Brain microvascular endothelial cell (primary cell): ENCODE results near the gene ATP6V0C.
"Not testable (repeated sequence)": the region's sequence is repeated elsewhere in the genome, so short reads cannot be mapped to it uniquely, and the experiment has no call there.

Experiments
- DNase-seq: peaks from one replicate; pipeline ENCODE4 v3.0.0-alpha.2; 2020
- H3K27ac ChIP-seq: fragments of 250-450 bp; sonication (Bioruptor Pico); 2 replicates; pipeline ENCODE4 v1.5.1; 2020; ENCODE audit warnings: mild to moderate bottlenecking, moderate library complexity
- H3K27me3 ChIP-seq: fragments of 250-450 bp; sonication (Bioruptor Pico); replicated peaks from 2 replicates; pipeline ENCODE4 v1.5.1; 2020; ENCODE audit warnings: mild to moderate bottlenecking
- H3K36me3 ChIP-seq: fragments of 250-450 bp; sonication (Bioruptor Pico); replicated peaks from 2 replicates; pipeline ENCODE4 v1.5.1; 2020; ENCODE audit warnings: mild to moderate bottlenecking
- H3K4me3 ChIP-seq: 2 replicates; pipeline ENCODE4 v1.5.1; 2011; ENCODE audit warnings: low read depth, mild to moderate bottlenecking, control low read depth, low read length, moderate library complexity
- in situ Hi-C: cut with HindIII; loops from 2 replicates; pipeline ENCODE4 v1.10.0; 2017; ENCODE audit warnings: low sequenced_read_pairs, low pct_ligation_motif_present
- TF ChIP-seq, protein P1 (sequence below): IDR thresholded peaks from 2 replicates; pipeline ENCODE4 v1.5.1; 2011; ENCODE audit warnings: low read depth, mild to moderate bottlenecking, moderate library complexity, low read length, control low read depth, inconsistent platforms; ENCODE audit errors: missing control alignments

ATP6V0C gene

GRCh38 chr16:2477327-2477726 lies 36.4 kb upstream of the ATP6V0C start:
- TF ChIP-seq, protein P1, sequence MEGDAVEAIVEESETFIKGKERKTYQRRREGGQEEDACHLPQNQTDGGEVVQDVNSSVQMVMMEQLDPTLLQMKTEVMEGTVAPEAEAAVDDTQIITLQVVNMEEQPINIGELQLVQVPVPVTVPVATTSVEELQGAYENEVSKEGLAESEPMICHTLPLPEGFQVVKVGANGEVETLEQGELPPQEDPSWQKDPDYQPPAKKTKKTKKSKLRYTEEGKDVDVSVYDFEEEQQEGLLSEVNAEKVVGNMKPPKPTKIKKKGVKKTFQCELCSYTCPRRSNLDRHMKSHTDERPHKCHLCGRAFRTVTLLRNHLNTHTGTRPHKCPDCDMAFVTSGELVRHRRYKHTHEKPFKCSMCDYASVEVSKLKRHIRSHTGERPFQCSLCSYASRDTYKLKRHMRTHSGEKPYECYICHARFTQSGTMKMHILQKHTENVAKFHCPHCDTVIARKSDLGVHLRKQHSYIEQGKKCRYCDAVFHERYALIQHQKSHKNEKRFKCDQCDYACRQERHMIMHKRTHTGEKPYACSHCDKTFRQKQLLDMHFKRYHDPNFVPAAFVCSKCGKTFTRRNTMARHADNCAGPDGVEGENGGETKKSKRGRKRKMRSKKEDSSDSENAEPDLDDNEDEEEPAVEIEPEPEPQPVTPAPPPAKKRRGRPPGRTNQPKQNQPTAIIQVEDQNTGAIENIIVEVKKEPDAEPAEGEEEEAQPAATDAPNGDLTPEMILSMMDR = no peak
- in situ Hi-C loops = no loop called here
- no peak overlapping the region for H3K4me3 ChIP-seq
- no peak for DNase-seq
- no peaks in the 10 kb centered on the region for H3K27me3 ChIP-seq
- H3K27ac ChIP-seq = no peak overlapping the region
- no peaks in the 10 kb centered on the region for H3K36me3 ChIP-seq

- no peak overlapping the region for H3K4me3 ChIP-seq
- DNase-seq = no peak
- no peak overlapping the region for H3K27ac ChIP-seq
- no peaks in the 10 kb centered on the region for H3K36me3 ChIP-seq
- H3K27me3 ChIP-seq = no peaks in the 10 kb centered on the region
- TF ChIP-seq, protein P1 = no peak
- in situ Hi-C loops = no loop called here
Observed at GRCh38 chr16:2478279-2478678, 35.5 kb upstream of the ATP6V0C start.

DNA sequence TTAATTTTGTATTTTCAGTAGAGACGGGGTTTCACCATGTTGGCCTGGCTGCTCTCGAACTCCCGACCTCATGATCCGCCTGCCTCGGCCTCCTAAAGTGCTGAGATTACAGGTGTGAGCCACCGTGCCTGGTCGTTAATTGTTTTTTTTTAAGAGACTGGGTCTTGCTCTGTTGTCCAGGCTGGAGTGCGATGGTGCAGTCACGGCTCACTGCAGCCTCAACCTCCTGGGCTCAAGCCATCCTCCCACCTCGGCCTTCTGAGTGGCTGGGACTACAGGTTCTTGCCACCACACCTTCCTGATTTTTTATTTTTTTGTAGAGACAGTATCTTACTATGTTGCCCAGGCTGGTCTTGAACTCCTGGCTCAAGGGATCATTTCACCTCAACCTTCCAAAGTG lies 33.8 kb upstream of the ATP6V0C start:
- DNase-seq, H3K27ac ChIP-seq, H3K4me3 ChIP-seq, H3K27me3 ChIP-seq, in situ Hi-C loops, H3K36me3 ChIP-seq: not testable (repeated sequence)

DNA sequence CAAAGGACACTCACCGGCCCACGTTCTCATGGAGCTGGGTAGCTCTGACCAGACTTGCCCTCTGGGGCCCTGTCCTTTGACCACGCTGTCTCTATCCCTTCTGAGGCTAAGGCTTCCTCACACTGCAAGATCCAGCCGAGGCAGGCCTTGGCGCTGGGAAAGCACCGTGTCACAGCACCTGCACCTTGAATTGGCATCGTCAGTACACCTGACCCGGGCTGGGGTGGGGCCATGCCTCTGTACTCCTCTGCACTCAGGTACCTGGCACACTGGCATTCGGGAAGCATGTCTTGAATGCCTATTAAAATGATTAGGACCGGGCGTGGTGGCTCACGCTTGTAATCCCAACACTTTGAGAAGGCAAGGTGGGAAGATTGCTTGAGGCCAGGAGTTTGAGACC lies 32.8 kb upstream of the ATP6V0C start:
- no peak for DNase-seq
- Histone ChIP-seq H3K27me3 (no peaks in the 10 kb centered on the region), H3K27ac (no peak overlapping the region), H3K4me3 (no peak overlapping the region), H3K36me3 (no peaks in the 10 kb centered on the region)
- in situ Hi-C loops = no loop called here
- TF ChIP-seq, protein P1 = no peak

DNA sequence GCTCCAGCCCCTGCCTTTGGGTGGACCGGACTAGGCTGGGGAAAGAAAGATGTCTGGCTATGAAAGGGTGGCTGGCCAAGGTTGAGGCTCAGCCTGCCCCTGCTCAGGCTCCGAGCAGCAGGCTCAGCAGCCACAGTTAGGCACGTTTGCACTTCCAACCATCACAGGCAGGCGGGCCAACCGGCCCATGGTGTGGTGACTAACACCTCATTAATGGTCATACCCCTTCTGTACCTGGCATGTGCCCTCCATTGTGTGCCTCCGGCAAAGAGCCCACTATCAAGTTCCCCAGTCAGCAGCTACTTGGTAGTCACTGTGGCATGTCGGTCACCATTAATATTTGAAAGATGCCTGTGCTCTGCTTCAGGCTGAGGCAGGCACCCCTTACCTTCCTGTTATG lies 32.1 kb upstream of the ATP6V0C start:
- H3K36me3 ChIP-seq = no peaks in the 10 kb centered on the region

GRCh38 chr16:2482249-2482648 lies 31.5 kb upstream of the ATP6V0C start:
- Histone ChIP-seq H3K4me3 (no peak overlapping the region), H3K27ac (no peak overlapping the region), H3K36me3 (no peaks in the 10 kb centered on the region), H3K27me3 (no peaks in the 10 kb centered on the region)
- TF ChIP-seq, protein P1 = no peak
- in situ Hi-C loops = no loop called here
- DNase-seq = no peak

More for the DNA sequence above, 32.1 kb upstream of the ATP6V0C start:
- in situ Hi-C loops = no loop called here
- no peaks in the 10 kb centered on the region for H3K27me3 ChIP-seq
- TF ChIP-seq, protein P1 = no peak
- no peak for DNase-seq
- no peak overlapping the region for H3K27ac ChIP-seq
- H3K4me3 ChIP-seq = no peak overlapping the region
